Activated CD8-positive, alpha-beta memory T cell treated with anti-CD3 and anti-CD28 coated beads for 24 hours (primary cell): ENCODE data around the gene NAT8L.

Source experiments
- DNase-seq: peaks from one replicate; pipeline ENCODE4 v3.0.0-alpha.2; 2020

NAT8L gene

DNA sequence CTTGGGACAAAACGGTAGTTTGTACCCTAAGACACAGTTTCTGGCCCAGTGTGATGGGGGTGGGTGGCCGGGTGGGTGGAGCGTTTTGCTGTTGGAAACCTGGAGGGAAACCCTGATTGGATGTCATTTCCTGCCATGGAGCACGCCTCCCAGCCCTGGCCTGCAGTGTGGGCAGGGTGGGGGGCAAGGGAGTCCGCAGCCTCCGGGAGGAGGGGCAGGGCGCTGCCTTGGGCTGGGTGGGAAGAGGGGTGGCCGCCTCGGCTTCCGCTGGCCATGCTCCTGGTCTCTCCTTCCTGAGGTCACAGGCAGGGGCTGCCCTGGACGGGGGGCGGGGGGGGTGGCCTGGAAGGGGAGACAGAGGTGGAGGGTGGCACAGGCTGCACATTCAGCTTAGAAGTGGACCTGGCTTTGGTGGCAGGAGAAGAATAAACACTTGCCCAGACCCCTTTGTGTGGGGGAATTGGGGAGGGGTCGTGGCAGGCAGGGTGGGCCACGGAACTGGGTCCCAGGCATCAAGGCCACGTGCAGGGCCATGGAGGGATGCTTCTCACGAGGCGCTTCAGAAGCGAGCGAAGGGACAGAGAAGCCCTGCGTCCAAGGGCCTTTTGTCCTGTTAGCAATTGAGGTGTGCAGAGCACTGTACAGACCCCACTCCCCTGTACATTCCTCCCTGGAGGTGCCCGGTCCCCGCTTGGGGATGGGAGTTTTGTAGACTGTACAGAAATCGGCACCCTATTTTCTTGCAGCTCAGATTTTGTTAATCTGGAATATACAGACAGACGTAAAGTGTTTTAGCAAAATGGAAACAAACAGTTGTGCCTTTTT, 6.2 kb downstream of the NAT8L start:
- DNase-seq, result no peak

DNA sequence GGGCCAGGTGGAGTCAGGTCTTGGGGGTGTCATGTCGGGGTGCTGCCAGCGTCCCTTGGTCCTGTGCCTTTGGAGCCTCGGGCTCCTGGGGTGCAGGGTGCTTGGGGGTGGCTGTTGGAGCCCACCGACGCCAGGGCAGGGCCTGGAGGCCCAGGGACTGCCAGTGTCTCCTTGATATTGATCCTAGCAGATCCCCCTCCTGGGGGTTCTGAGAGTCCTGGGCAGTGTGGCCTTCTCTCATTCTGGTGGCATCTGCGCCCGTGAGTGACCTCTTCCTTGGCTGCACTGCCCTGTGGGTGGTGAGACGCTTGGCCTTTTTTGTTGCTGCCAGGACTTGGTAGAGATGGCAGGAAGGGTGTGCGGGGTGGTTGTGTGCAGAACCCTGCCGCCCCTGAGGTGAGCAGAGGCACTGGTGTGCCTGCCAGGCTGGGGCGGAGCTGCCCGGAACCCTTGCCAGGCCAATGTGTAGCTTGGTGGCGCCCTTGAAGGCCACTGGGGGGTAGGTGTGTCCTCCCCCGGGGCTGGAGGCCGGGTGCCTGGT, 7.0 kb downstream of the NAT8L start:
- no peak for DNase-seq

DNA sequence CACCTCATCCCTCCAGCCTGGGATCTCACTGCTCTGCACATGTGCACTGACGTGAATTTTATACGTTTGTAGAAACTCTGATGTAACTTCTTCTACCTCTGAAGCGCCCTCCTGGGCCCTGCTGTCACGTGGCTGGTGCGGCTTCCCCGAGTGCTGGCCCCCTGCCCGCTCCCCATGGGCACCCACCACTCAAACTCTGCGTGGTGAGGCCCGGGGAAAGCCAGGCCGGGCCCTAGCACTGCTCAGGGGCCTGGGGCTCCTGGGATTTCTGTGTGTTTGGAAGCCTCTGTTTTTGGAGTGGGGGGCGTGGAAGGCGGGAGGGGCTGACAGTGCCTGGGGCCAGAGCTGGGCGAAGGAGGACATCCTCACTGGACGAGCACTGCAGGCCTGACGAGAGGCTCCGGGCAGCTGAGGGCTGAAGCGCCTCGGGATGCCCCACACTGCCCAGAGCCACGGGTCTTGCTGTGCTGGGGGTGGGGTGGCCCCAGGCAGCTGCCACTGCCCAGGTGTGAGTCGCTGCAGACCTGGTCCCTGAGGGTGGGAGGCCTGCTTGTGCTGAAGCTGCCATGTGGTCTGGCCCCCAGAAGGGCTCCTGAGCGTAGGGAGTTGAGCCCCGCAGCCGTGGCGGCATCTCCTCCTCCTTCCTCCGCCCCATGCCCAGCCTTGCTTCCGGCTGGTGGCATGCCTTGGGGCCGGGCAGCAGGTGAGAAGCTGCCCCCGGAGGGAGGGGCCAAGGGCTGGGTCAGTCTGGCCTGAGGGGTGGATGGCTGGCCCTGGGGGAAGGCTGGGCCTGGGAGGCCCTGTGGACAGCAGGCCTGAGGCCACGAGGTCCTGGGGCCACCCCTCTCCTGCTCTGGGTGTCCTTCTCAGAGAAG, 7.7 kb downstream of the NAT8L start:
- no peak for DNase-seq

DNA sequence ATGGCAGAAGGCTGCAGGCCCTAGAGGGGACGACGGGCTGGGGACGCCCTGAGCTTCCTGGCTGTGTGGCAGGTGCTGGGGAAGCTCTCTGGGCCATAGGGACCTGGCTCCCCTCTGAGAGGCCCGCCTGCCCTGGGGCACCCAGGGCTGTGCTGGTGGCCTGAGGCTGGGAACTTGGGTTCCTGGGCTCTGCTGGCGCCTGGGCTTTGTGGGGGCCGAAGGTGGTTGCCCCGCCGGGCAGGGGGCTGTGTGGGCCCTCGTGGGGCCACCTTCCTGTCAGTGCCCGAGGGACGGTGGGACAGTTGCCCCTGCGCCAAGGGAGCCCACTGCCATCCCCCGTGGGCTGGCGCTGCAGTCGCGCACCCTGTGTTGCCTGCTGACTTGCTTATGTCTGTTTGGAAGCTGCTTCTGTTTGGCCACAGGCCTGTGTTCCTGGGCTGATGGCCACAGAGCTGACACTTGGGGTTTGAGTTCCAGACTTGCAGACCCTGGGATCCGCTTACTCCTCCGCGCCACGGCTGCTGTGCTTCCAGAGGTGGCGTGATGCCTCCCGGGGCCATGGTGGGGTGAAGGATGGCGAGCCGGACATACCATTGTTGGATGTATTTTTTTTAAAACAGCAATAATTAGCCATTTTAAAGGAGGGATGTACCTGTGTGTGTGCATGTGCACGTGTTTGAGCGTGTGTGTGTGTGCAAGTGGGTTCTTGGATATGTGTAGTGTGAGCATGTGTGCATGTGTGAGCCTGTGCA, 8.5 kb downstream of the NAT8L start:
- DNase-seq, result no peak

DNA sequence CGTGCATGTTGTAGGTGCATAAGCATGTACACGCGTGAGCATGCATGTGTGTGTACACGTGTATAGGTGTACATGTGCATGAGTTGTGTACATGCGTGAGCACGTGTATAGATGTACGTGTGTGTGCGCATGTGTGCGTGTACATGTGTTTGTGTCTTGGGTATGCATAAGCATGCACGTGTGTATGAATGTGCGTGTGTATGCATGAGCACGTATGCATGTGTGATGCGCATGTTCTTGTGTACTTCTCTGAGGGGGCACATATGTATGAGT, 9.0 kb downstream of the NAT8L start:
- DNase-seq, result no peak

DNA sequence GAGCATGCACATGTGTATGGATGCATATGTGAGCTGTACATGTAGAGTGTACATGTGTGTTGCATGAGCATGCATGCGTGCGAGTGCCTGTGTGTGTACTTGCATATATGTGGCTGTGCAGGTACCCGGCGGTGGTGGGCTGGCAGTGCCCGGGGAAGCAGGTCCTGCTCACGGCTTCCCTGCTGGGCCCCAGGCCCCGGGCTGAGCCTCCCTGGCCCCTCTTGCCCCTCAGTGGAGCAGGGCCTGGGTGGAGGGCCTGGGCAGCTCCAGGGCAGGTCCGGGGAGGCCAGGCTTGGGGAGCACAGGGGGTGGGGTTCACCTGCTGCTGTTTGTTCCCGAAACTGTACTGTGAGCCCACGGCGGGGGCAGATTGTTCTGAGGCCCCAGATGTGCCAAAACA, 9.4 kb downstream of the NAT8L start:
- no peak for DNase-seq

DNA sequence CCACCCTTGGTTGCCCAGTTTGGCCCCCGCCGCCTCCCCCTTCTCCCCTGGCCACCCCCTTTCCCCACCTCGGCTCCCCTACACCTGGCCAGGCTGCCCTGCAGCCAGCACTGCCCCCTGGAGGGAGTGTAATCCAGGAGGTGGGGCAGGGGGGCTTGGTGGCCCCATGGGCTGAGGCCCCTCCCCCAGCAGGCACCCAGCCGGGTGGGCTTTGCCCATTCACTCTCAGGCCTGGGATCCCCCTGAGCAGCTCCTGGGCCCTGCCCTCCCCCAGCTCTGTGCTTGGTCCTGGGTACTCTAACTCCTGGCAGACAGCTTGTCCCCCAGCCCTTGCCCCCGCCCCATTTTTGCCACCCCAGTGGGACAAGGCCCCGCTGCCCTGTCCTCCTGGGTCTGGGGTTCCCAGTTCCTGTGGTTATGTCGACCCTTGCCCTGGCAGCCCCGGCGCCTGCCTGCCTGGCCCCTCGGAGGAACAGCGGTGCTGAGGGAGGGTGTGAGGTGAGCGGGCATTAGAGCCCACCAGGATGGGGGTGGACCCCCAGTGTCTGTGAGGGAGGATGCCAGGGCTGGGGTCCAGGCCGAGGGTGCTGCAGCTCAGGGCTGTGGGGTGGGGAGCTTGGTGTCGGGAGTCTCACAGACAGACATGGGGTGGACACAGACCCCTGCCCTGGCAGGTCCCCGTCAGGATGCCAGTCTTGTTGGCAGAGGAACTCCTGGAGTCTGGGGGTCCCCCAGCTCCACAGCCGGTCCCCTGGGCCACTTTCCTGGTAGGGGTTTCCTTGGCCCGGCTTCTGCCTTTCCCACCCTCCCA, 10.2 kb downstream of the NAT8L start:
- no peak for DNase-seq

DNA sequence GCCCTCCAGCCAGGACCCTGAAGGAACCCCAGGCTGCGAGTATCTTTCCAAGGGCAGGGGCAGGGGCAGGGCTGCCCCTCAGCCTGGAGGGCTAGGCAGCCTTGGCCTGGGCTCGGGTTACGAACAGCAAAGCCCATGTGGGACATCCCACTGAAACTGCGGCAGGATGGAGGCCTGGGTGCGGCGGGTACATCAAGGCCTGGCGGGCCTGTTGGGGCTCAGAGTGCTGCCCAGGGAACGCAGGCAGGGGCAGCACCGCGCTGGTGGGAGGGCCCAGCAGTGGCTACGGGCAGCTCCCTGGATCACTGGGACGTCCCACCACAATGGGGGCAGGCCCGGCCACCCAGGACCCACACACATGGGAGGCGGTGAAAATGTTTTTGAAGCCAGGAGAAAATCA, 10.9 kb downstream of the NAT8L start:
- no peak for DNase-seq

DNA sequence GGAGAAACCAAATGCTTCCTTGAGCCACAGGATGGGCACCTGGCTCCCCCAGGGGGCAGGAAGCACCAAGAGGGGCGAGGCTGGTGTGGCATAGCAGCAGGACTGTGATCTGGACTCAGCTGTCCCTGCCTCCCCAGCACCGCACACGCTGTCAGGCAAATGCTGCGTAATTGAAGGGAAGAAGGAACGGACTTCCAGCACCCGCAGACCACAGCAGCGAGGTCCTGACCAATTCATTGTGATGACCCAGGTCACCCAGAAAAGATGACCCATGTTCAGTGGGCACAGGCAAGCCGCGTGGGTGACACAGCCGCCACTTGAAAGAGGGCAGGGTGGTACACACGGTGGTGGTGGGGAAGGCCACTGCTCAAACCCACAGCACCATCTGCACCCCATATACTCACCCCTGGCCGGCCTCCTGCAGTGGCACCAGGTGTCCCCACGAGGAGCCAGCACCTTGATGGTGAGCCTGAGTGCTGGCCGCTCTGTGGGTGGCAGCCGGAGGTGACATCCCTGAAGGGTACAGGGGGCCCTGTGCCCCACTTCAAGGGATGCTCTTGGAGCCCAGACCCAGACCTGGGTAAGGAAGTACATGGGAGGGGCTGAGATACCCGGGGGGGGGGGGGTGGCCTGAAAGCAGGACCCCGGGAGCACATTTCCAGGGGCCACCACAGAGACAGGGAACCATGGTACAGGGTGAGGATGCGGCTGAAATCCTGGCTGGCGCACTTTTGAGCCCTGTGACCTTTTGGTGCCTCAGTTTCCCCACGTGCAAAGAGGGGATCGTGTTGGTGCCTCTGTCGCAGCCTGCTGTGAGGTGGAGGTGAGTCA, 11.5 kb downstream of the NAT8L start:
- DNase-seq, result no peak

DNA sequence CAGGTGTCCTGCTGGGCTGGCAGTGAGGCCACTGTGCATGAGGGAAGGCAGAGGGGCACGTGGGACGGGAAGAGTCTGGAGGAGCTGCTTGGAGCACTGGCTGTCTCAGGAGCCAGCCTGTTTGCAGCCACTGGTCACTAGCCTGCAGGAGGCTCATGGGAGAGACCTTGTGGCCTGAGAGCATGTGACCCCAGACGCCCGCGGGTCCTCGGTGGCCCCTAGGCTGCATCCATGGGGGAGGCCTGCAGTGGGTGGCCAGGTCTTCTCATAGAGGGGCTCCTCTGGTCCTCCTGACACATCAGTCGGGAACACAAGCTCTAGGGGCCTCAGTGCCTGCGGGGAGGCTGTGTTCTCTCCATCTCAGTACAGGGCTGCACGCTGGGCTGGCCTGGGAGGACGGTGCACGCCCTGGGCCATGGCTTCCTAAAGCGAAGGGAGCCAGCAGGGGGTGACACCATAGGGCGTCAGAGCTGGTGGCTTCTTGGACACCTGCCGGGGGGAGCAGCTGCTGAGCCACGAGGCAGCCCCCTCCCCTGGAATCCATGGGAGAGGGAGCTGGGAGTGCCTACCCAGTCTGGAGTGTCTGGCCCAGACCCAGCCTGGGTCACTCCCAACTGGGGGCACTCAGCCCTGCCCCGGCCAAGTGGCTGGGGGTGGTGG, 12.3 kb downstream of the NAT8L start:
- DNase-seq, result no peak

DNA sequence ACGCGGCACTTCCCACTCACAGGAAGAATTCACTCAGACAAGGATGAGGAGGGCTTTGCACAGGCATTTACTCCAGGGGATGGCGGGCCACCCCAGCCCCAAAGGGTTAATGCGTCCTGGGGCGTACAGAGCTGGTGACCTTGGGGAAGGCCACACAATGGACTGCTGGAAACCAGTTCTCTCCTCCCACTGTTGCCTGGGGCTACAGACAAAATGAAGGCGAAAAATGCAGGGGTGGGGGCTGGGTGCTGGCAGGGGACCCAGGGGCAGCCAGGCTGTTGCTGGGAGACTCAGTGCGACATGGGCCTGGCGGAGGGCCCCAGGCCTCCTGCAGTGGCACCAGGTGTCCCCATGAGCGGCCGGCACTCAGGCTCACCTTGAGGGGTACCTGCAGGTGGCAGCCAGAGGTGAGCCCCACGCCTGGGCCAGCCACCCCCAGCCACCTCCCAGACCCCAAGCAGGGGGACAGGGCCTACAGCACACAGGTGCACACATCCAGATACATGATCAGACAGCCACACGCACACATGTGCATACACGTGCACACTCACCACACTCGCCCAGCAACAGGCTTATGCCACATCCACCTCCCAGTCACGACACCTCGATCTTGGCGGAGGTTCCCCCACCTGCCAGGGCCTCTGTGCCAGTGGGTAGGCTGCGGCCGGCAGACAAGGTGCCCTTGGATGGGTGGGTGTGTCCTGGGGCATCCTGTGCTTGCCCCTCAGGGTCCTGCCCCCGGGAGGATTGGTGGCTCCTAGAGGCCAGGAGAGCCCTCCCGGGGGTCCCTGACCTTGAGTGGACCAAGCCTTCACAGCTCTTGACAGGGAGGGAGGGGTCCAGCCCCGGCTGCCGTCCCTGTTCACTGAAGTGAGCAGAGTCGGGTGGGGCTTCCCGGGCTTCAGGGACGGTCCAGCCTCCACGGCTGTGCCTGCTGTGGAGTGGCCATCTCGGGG, 13.1 kb downstream of the NAT8L start:
- DNase-seq, result no peak

DNA sequence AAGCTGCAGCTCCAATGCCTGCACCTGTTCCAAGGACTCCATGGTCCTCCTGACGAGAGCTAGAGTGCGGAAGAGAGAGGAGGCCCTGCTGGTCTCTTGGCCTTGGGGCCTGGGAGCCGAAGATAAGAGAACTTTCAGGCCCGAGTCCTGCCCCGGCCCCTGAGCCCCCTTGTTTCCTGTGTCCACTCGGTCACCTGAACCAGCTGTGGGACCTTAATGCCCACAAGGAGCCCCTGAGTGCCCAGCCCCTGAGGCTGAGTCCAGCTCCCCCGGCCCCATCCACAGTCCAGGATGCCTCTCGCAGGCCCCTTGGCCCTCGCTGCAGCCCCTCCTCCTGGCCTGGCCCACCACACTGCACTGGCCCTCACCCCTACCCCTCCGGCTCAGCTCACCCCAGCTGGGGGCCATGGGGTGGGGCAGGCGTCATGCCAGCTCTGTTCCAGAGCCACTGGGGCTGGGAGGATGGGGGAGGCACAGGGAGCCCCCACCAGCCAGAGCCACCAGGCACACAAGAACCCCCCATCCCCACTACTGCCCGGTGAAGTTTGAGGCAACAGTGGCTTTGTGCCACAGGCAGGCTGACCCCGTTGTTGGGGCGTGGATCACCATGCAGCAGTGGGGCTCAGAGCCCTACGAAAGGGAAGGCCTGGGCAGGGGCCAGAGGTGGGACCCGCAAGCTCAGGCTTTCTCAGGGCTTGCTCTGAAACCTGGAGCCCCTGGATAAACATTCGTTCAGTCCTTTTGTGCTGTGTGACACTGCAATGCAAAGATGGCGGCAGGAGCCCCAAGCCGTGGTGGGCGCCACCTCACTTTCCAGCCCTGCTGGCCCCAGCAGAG, 14.1 kb downstream of the NAT8L start:
- no peak for DNase-seq

DNA sequence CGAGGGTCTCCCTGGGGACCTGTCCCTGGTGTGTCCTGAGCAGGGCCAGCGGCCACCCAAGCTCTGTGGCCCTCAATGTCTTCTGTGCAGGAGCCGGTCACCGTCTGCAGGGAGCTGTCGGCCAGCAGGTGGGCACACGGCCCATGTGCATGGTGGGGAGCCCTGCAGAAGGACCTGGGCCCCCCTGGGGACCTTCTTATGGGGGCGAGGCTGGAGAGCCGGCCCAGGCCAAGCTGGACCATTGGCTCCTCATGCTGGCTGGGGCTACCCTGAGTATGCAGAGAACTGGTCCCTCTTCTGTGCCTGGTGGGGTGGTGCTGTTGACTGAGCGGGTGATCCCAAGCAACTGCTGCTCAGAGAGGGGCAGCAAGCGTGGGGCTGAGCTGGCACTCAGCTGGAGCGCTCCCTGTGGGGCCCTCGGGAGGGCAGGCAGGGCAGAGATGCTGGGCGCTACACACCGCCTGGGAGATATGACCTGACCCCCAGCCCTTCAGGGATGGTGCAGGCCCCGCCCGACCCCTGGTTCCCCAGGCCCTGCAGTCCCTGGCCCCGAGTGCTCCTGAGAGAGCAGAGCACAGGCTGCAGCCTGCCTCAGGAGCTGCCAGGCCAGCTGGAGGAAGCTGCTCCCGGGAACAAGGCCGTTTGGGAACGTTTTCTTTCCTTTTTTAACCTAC, 14.8 kb downstream of the NAT8L start:
- DNase-seq, result no peak

DNA sequence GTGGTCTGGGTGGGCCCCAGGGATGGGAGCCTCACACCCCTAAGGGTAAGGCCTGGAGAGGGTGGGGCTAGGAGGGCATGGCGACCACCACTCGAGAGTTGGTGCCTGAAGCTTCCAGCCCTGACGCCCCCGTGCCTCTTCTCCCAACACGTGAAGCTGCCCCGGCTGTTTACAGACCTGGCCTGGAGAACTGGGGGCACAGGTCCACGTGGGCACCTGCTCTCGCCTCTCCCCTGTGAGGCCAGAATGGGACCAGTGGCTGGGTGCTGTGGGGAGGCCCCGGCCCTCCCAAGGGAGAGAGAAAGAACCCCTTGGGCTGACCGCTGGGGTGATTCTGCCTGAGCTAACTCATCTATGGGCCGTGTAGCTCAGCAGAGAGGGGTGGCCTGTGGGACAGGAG, 15.5 kb downstream of the NAT8L start:
- DNase-seq, result no peak

DNA sequence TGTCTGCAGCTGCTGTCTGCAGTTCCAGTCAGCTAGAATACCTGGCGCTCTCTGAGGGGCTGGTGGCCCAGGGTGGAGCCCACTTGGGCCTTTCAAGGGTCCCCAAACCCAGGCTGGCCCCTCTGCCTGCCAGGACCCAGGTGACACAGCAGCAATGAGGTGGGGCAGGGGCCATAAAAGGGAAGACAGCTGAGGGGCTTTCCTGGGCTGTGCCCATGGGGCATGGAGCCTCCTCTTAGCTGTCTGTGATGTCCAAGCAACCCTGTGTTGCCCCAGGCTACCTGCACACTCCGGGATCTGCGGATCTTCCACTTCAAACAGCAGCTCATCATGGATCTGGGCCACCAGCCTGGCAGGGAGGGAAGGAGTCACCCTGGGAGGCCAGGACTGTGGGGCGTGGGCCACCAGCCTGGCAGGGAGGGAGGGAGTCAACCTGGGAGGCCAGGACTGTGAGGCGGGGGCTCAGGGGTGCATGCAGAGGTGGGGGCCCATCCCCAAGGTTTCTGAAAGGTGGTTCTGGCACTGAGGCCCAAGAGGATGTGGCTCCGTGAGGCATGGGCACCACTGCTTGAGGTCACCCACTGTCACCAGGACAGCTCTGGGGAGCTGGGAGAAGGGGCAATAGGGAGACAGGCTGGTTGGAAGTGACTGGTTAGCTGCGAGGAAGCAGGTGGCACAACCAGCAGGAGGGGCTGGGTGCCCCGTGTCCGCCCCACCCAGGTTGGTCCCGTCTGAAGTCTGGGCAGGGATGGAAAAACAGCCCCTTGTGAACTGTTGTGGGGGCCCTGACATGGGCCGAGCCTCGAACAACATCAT, 16.3 kb downstream of the NAT8L start:
- DNase-seq, result no peak

DNA sequence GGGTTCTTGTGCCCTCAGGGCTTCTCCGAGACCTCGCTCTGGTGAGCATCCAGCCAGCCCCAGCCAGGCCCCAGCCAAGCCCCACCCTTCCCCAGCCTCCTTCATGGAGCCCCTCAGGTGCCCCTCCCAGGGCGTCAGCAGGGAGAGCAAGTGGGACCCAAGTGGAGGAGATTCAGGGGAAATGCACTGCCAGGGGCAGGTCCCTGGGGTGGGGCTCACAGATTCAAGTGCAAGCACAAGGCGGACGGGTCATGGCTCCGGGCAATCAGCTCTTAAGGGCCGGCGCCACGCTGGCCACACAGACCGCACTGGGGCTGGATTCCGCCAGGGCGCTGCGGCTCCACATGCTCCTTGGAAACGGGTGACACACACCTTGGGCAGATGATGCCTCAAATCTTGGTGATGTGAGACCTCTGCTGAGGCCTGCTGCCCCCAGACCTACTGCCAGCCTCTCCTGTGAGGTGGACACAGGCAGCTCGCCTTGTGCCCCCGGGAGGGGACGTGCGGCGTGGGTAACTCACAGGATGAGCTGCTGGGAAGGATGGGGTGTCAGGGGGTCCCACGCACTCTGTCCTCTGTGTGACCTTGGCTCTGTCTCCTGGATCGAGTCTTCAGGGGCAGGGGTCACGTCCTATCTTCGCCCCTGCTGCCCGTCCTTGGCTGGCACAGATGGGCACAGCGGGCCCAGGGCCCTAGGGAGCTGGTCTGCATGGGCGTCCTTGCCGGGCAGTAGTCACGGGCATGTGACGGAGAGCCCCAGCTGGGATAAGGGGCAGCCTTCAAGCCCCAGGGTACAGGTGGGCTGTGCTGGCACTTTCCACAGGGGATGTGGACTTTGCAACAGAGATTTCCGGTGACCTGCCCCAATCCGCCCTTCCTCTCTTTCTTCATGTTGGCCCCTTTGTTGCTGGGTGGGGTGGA, 17.1 kb downstream of the NAT8L start:
- DNase-seq, result no peak
